22Rv1 (cell line): ENCODE data around the gene SUSD4.

Source experiments
- H3K27ac ChIP-seq: fragments of 450-650 bp; 2 replicates; pipeline ENCODE4 v1.5.1; 2017
- ZFX ChIP-seq: fragments of 450-650 bp; IDR thresholded peaks from 2 replicates; pipeline ENCODE4 v1.6.1; 2017; ENCODE audit warnings: antibody characterized with exemption, borderline replicate concordance
- TF ChIP-seq, protein P1 (sequence below): fragments of 450-650 bp; IDR thresholded peaks from 2 replicates; pipeline ENCODE4 v1.5.1; 2017; ENCODE audit warnings: mild to moderate bottlenecking

Gene SUSD4

GRCh38 chr1:223345720-223346119 lies 18.3 kb downstream of the SUSD4 start:
- no peak for TF ChIP-seq ZFX
- TF ChIP-seq, protein P1, sequence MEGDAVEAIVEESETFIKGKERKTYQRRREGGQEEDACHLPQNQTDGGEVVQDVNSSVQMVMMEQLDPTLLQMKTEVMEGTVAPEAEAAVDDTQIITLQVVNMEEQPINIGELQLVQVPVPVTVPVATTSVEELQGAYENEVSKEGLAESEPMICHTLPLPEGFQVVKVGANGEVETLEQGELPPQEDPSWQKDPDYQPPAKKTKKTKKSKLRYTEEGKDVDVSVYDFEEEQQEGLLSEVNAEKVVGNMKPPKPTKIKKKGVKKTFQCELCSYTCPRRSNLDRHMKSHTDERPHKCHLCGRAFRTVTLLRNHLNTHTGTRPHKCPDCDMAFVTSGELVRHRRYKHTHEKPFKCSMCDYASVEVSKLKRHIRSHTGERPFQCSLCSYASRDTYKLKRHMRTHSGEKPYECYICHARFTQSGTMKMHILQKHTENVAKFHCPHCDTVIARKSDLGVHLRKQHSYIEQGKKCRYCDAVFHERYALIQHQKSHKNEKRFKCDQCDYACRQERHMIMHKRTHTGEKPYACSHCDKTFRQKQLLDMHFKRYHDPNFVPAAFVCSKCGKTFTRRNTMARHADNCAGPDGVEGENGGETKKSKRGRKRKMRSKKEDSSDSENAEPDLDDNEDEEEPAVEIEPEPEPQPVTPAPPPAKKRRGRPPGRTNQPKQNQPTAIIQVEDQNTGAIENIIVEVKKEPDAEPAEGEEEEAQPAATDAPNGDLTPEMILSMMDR = no peak

GRCh38 chr1:223344491-223344890 lies 19.5 kb downstream of the SUSD4 start:
- H3K27ac ChIP-seq = no peak overlapping the region
- TF ChIP-seq, protein P1 = no peak
- no peak for TF ChIP-seq ZFX

More at GRCh38 chr1:223345720-223346119, 18.3 kb downstream of the SUSD4 start:
- no peak overlapping the region for H3K27ac ChIP-seq

DNA sequence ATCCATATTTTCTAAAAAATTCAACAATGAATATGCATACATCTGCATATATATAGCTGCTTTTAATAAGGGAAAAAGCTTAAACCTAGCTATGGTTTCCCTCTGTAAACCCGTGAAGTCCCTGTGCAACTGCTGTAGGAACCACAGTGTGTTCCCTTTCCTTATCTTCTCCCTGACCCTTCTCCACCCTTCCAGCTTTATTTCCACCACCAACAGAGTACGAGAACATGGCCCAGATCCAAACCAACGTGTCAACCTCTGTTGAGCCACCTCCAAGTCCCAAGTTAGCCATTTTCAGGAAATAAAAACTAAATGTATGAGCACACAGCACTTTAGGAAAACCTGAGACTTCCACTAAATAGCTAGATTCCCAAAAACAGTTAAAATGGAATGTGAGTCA lies 20.3 kb downstream of the SUSD4 start:
- no peak overlapping the region for H3K27ac ChIP-seq
- no peak for TF ChIP-seq ZFX
- TF ChIP-seq, protein P1 = no peak

DNA sequence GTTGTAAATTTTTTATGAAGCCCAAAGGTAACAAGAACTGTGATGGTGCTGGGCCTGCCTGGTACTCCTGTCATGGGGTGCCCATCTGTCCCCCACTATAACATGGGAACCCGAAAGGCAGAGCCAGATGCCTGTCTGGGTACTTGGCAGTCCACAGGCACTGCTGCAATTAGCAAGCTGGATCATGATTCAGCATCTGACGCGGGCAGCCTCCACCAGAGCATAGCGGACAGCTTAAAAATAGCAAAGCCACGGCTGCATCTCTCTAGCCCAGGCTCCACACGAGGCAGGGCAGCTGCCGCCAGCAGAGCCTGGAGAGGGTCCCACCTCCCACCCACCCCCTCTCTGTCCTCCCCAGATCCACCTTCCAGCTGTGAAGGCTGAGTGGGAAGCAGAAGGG lies 22.9 kb downstream of the SUSD4 start:
- H3K27ac ChIP-seq = no peak overlapping the region
- TF ChIP-seq, protein P1 = no peak
- TF ChIP-seq ZFX = no peak

- H3K27ac ChIP-seq = no peak overlapping the region
- TF ChIP-seq, protein P1 = no peak
- TF ChIP-seq ZFX = no peak
These were observed 23.3 kb downstream of the SUSD4 start for GRCh38 chr1:223340637-223341036.

GRCh38 chr1:223339861-223340260 lies 24.1 kb downstream of the SUSD4 start:
- H3K27ac ChIP-seq = no peak overlapping the region
- TF ChIP-seq, protein P1 = no peak
- no peak for TF ChIP-seq ZFX

DNA sequence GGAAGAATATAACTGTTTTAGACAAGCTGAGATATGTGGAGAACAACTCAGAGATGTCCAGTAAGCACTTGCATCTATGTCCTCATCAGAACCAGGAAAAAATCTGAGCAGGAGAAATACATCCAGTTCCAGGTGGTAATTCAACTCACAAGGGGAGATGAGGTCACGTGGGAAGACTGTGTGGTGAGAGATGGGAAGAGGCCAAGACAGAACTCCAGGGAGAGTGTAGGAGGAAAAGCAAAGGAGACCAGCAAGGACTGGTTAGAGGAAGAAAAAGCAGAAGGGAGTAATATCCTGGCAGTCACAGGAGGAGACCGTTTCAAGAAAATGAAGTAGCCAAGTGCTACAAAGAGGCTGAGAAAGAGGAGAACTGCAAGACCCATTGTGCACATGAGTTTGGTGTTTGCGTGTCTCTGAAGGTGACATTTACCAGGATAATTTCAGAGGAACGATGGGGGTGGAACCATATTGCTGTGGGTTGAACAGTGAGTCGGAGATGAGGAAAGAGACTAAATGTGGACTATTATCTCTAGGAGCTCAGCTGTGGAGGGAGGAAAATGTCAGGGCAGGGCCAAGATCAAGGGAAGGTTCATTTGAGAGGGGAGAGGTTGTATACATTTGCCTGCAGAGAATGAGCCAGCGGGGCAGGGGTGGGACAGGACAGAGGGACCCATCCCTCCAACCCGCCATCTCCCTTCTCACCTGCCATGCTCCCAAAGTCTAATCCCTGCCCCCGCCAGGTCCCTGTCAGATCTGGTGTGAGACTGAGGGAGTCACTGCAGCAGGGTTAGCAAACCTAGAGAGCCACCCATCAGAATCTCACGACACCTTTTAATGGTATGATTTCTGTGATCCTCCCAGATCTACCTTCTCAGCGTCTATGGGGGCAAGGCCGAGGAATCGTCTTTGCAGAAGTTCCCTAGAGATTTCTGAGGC lies 24.9 kb downstream of the SUSD4 start:
- no peak overlapping the region for H3K27ac ChIP-seq
- TF ChIP-seq, protein P1 = no peak
- TF ChIP-seq ZFX = no peak
